ENCODE results near the gene CAPN10. TPM values are rescaled to one million over a fixed set of nuclear protein-coding genes. Genes with fewer than 3 reads are reported as not detected.

CAPN10 gene
- total RNA-seq, 1 donor from 2014 or later, result 51.8 TPM

- DNase-seq (ENCODE audit: missing footprints) (no peak), ATAC-seq (no peak)
- intact Hi-C loops (cut with DNase I), result no loop called here
These were observed 2.8 kb upstream of the CAPN10 start for GRCh38 chr2:240583774-240584173.

DNA sequence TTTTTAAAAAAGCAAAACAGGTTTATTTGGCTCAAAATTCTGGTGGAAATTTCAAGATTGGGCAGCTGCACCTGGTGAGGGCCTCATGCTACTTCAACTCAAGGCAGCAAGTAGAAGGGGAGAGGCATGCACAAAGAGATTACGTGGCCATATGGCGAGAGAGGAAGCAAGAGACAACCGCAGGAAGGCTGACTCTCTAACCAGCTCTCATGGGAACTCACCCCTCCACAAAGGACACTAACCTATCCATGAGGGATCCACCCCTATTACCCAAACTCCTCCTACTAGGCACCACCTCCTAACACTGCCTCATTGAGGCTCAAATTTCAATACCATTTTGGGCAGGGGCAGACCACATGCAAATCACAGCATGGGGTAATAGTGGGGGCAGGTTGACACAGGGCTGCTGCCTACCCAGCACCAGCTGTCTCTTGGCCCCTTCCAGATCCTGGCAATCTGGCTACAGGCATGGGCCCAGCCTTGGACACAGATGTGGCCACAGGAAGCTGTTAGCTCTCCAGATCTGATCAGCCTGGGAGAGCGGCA, 2.0 kb upstream of the CAPN10 start:
- no peak for ATAC-seq
- intact Hi-C loops (cut with DNase I), result no loop called here
- DNase-seq (ENCODE audit: missing footprints), result no peak

DNA sequence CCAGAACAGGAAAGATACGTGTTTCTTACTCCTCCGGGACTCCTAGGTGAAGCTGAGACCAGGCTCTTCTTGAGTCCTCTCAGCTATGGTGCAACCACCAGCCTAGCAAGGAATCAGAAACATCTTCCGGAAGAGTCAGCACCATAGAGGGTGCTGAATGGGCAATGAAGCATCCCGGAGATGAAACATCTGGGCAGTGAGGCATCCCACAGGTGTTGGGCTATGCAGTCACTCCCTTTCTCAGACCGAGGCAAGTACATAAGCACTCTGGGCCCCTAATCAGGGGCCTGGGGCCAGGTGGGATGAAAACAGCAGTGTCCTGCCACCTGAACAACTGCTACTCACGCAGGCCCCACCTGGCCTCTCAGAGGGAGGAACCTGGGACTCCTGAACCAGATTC, 1.4 kb upstream of the CAPN10 start:
- ATAC-seq (no peak), DNase-seq (ENCODE audit: missing footprints) (peak; percentile 34)
- intact Hi-C loops (cut with DNase I), result no loop called here

DNA sequence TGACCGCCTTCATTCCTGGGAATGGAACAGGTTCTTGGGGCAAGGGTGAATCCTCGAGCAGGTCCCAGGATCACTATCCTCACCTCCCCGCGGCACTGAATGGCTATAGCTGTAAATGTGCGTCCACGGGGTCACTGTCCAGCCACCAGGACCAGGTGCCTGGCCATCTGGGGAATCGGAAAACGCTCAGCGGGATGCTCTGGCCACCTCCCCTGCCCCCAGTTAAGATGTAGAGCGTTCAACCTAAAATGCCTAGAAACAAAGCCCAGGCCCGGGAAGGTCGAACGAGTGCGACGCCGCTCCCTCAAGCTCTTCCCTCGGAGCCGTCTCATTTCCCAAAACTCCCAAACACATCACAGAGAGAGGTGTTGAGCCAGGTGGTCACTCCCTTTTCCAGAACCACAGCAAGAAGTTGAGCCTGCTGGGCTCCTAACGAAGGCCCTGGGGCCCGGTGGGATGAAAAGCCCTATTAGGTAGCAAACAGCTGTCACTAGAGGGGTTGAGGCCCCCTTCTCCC, 795 bp upstream of the CAPN10 start:
- ATAC-seq, result no peak
- intact Hi-C loops (cut with DNase I), result loop anchor here (1.0 kb wide), 1 partner anchor 17 kb away; the partner anchor contains the start of gene RNPEPL1
- peak; percentile 35 for DNase-seq (ENCODE audit: missing footprints)

- DNase-seq (ENCODE audit: missing footprints), result no peak
- intact Hi-C loops (cut with DNase I), result loop anchor here (1.0 kb wide), 1 partner anchor 19 kb away; the partner anchor contains the start of gene RNPEPL1
- no peak for ATAC-seq
These were observed 626 bp downstream of the CAPN10 start for GRCh38 chr2:240586919-240587800.

DNA sequence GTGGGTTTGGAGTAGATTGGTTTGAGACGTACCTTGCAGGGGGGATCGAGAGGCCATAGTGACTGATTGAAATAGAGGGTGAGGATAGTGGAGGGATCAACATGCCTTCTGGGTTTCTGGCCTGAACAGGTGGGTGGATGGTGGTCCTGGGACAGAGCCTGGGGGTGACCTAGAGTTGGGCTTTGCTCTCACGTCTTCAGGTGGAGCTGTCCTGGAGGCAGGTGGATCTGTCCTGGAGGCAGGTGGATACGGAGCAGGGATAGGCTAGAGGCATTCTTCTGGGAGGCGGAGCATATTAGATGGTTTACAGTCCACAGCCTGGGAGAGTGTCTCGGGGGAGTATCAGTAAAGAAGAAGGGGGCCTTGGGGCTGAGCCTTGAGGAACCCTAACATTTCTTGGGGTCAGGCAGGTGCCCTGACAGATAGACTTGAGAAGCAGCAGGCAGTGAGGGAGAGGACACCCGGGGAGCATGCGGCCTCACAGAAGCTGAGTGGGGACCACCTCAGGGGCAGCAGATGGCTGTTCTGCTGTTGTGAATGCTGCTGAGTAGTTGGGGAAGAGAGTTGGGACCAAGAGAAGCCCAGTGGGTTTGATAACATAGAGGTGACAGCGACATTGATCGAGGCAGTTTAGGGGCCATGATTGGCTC, 1.6 kb downstream of the CAPN10 start:
- intact Hi-C loops (cut with DNase I), result no loop called here
- DNase-seq (ENCODE audit: missing footprints) (no peak), ATAC-seq (no peak)

DNA sequence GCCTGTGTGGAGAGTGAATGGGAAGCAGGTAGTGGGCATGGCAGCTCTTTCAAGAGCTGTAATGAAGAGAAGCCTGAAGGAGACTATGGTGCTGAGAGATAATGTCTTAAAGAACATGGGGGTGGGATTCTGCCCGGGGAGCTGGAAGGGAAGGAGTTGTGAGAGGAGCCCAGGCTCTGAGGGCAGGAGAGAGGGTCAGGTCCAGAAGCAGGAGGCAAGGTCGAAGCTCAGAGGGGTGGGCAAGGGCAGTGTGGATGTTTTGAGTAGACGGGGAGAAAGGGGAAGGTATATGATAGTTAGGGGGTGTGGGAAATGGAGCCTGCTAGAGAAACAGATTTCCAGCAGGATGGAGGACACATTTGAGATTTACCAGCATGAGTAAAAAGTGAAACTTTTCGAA, 2.1 kb downstream of the CAPN10 start:
- intact Hi-C loops (cut with DNase I), result no loop called here
- DNase-seq (ENCODE audit: missing footprints) (no peak), ATAC-seq (no peak)

GRCh38 chr2:240589375-240589774, 2.8 kb downstream of the CAPN10 start:
- intact Hi-C loops (cut with DNase I), result no loop called here
- DNase-seq (ENCODE audit: missing footprints), result peak; percentile 50
- ATAC-seq, result no peak

- ATAC-seq (no peak), DNase-seq (ENCODE audit: missing footprints) (peak; percentile 50)
- intact Hi-C loops (cut with DNase I), result loop anchor here (10.0 kb wide), 2 partner anchors 75 to 355 kb away; no protein-coding TSS in a partner anchor
These were observed 3.5 kb downstream of the CAPN10 start for GRCh38 chr2:240589850-240590525.

GRCh38 chr2:240590681-240591111, 4.2 kb downstream of the CAPN10 start:
- intact Hi-C loops (cut with DNase I), result loop anchor here (10.0 kb wide), 2 partner anchors 76 to 356 kb away; no protein-coding TSS in a partner anchor
- DNase-seq (ENCODE audit: missing footprints), result peak; percentile 28

GRCh38 chr2:240591226-240591625, 4.7 kb downstream of the CAPN10 start:
- intact Hi-C loops (cut with DNase I), result loop anchor here (10.0 kb wide), 2 partner anchors 76 to 356 kb away; no protein-coding TSS in a partner anchor
- ATAC-seq (no peak), DNase-seq (ENCODE audit: missing footprints) (no peak)

More at GRCh38 chr2:240590681-240591111, 4.2 kb downstream of the CAPN10 start:
- no peak for ATAC-seq

- ATAC-seq (no peak), DNase-seq (ENCODE audit: missing footprints) (peak; percentile 44)
- intact Hi-C loops (cut with DNase I), result loop anchor here (10.0 kb wide), 2 partner anchors 77 to 357 kb away; no protein-coding TSS in a partner anchor
These were observed 5.2 kb downstream of the CAPN10 start for GRCh38 chr2:240591784-240592183.

DNA sequence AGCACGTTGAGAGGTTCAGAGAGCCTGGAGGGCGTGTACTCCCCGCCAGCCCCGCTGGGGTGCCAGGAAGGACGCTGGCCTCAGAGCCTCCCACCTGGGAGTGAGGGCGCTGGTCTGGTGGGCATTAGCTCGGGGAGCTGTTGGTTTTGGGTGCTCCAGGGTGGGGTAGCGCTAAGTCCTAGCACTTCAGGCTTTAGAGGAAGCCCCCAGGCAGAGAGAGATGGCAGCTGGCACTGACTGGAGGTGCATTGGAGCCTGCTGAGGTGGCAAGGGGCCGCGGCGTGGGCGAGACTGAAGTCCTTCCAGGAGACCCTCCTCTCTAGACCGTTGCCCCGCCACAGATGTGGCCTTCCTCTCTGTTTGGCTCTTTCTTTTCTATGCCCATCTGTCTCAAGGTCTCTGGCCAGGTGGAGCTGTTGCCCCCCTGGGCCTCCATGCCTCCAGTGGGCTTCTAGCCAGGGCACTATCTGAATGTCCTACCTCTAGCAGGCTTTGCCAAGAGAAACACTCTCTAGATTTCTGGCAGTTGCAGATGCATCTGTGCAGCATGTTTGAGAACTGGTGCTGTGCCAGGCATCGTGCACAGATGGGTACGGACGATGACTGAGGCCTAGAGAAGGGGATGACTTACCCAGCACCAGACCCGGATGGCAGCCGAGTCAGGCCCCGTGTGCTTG, 6.6 kb downstream of the CAPN10 start:
- ATAC-seq (peak; percentile 46), DNase-seq (ENCODE audit: missing footprints) (peak; percentile 72)
- intact Hi-C loops (cut with DNase I), result loop anchor here (10.0 kb wide), 2 partner anchors 78 to 358 kb away; no protein-coding TSS in a partner anchor

GRCh38 chr2:240593703-240594451, 7.3 kb downstream of the CAPN10 start:
- intact Hi-C loops (cut with DNase I), result loop anchor here (10.0 kb wide), 2 partner anchors 79 to 359 kb away; no protein-coding TSS in a partner anchor
- ATAC-seq (peak; percentile 70), DNase-seq (ENCODE audit: missing footprints) (peak; percentile 73)

- intact Hi-C loops (cut with DNase I), result loop anchor here (5.0 to 10.0 kb wide), 3 partner anchors 37 to 360 kb away; partner anchors contain the start of gene ANKMY1
- ATAC-seq (no peak), DNase-seq (ENCODE audit: missing footprints) (peak; percentile 67)
These were observed 8.2 kb downstream of the CAPN10 start for GRCh38 chr2:240594511-240595380.

Data from Right ventricle myocardium inferior (tissue), 1 donor.